Activated effector memory CD4-positive, alpha-beta T cell treated with Interleukin-2 at 50 U/mL for 16 hours (primary cell): Measurements from ENCODE around the gene SART1.
"Not testable (repeated sequence)": the region's sequence is repeated elsewhere in the genome, so short reads cannot be mapped to it uniquely, and the experiment has no call there.

ENCODE experiments used
- DNase-seq: peaks from one replicate; pipeline ENCODE4 v3.0.0-alpha.2; 2020

The SART1 gene

DNA sequence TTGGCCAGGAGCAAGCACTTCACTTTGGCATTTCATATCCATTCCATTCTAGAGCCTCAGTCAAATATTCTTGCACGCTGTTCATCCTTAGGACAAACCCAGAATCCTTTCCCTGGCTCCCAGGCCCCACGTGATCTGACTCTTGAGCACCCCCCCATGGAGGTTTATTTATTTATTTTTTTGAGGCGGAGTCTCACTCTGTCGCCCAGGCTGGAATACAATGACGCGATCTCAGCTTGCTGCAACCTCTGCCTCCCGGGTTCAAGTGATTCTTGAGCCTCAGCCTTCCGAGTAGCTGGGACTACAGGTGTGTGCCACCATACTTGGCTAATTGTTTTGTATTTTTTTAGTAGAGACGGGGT is 29.0 kb upstream of the SART1 start:
- DNase-seq: no peak

DNA sequence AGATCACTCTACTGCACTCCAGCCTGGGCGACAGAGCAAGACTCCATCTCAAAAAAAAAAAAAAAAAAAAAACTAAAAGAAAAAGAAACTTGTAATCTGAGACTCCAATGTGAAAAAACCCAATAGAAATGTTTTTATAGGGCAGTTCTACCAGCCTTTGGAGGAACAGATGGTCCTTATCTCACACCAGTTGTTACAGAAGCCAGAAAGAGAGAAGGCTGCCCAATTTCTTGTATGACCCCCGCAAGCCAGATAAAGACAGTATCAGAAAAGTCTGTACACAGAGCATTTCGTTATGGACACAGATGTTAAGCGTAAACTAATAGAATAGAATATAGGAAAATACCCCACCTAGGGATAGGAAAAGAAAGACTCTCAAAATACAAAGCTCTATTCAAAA is 27.5 kb upstream of the SART1 start:
- DNase-seq: no peak

DNA sequence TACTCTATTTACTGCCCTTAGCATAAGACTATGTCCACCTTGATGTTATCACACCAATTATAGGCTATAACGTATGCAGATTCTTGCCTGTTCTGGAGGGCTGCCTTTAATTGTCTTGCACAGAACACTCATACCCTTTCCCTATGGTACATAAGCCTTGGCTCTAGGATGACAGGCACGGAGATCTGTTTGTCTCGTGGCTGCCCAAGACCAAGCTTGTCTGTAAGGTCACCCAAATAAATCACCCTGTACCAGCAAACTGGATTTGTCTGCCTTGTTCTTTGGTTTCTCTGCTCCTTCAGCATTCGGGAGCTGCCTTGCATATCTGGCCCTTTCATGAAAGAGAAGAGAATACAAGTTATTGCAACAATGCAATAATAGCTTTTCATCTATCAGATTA is 23.8 kb upstream of the SART1 start:
- DNase-seq: no peak

DNA sequence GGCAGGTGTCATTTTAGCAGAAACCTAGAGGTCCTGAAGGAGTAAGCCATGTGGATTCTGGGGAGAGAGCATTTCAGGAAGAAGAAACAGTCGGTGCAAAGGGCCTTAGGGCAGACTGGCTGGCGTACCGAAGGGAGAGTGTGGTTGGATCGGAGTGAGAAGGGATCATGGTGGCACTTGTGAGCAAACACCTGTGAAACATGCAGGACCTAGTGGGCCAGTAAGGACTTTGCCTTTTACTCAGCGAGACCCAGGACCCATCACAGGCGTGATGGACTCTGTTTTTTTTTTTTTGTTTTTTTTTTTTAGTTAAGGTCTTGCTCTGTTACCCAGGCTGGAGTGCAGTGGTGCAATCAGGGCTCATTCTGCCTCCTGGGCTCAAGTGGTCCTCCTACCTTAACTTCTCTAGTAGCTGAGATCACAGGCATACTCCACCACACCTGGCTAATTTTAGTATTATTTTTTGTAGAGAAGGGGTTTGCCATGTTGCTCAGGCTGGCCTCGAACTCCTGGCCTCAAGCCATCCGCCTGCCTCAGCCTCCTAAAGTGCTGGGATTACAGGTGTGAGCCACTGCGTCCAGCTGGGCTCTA is 19.7 kb upstream of the SART1 start:
- no peak for DNase-seq

DNA sequence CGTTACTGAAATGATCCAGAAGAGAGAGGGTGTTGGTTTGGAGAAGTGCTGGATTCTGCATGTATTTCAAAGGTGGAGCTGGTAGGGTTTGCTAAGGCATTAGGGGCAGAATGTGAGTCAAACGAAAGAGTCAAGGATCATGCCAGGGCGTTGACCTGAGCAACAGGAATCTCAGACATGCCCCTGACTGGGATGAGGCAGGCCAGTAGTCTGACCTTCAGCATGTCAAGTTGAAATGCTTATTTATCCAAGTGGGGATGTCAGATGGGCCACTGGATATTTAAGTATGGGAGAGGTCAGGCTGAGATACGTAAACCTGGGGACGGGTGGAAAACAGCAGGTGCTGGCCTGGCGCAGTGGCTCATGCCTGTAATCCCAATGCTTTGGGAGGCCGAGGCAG is 19.0 kb upstream of the SART1 start:
- no peak for DNase-seq

DNA sequence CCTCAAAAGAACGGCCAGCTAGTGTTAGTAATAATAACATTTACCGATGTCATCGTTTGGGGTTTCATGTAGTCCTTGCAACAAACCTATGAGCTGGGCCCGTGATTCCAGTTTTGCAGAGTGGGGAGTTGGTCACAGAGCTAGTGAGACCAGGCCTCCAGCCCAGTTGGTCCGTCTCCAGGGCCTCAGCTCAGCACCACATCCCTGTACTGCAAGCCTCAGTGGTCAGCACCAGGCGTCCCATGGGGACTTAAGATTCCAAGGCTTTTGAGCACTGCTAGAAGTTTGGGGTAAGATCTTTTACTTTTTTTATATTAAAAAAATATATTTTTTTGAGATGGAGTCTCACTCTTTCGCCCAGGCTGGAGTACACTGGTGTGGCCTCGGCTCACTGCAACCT is 17.3 kb upstream of the SART1 start:
- DNase-seq: no peak

DNA sequence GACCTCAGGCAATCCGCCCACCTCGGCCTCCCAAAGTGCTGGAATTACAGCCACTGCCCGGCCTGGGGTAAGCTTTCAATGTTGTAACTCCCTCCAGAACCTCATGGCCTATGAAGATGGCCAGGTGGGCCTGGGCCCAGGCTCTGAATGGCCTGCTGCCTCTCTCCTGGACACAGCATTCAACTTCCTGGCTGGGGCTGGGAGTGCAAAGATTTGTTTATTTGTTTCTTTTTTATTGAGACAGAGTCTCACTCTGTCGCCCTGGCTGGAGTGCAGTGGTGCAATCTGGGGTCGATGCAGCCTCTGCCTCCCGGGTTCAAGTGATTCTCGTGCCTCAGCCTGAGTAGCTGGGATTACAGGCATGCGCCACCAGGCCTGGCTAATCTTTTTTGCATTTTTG is 16.8 kb upstream of the SART1 start:
- no peak for DNase-seq

DNA sequence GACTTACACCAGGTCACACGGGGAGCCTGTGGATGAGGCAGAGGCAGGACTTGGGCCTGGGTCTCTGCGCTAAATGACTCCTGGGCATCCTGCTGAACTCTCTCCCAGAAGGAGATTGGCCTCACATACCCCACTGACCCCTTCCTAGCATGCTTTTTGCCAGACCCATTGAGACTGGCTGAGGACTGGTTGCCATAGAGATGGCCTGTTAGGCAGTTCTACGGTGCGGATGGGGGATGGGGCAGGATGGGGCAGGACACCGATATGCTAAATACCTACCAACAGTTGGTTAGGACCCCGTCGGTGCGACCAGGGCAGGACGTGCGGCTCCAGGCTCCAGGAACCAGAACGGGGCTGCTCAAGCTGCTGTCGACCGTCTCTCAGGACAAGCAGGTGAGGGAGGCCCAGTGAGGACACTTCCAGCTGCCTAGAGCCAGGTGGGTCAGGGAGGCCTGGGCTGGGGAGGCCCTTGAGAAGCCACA is 16.1 kb upstream of the SART1 start, which contains the start of gene TSGA10IP:
Gene TSGA10IP, plus strand, starts transcription at position 51 of the 482 bp plus-strand sequence. Its CDS starts 196 bp downstream, at position 247.
- no peak for DNase-seq

DNA sequence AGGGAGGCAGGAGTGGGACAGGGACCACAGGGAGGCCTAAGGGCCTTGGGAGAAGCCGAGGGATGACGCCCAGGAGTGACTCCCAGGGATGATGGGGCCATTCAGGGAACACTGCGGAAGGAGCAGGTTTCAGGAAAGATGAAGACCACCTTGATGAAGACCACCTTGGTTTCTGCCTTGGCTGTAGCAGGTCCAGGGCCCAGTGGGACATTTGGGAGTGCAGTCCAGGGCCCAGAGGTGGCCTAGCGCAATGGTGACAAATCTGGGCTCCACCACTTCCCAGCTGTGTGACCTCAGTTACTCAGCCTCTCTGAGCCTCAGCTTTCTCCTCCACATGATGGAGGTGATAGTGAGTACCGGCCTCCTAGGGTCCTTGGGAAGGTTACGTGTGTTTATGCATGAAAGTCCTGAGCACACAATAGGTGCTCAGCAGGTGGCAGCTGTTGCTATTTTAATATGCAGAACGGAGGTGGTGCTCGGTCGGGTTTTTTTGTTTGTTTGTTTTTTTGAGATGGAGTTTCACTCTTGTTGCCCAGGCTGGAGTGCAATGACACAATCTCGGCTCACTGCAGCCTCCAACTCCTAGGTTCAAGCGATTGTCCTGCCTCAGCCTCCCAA is 15.5 kb upstream of the SART1 start:
- no peak for DNase-seq

DNA sequence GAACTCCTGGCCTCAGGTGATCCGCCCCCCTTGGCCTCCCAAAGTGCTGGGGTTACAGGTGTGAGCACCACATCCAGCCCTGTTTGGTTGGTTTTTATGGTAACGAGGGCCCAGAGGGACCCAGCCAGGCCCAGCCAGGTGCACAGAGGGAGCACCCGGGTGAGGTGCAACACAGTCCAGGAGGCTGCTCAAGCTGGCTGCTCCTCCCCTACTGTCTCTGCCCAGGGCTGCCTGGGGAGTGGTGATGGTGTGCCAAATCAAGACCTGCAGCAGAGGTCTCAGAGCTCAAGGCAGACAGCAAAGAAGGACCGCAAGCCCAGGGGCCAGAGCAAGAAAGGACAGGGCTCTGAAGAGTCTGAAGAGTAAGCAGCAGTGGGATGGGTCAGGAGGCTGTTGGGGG is 14.9 kb upstream of the SART1 start:
- DNase-seq: no peak

DNA sequence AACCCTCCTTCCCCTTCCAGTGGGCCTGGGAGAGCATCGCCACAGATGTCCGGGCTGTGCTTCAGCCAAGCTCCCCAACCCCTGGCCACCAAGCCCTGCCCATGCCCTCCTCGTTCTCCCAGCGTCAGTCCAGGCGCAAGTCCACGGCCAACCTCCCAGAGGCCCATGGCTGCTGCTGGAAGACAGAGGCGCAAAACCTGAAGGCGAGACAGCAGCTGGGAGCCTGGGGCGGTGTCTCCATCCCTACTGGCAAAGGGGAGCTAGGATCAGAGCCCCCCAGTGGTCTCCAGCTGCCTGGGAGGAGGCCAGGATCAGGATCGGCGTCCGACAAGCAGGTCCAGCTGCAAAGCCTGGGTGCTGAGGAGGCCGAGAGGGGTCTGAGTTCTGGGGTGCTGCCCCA is 14.4 kb upstream of the SART1 start:
- no peak for DNase-seq

DNA sequence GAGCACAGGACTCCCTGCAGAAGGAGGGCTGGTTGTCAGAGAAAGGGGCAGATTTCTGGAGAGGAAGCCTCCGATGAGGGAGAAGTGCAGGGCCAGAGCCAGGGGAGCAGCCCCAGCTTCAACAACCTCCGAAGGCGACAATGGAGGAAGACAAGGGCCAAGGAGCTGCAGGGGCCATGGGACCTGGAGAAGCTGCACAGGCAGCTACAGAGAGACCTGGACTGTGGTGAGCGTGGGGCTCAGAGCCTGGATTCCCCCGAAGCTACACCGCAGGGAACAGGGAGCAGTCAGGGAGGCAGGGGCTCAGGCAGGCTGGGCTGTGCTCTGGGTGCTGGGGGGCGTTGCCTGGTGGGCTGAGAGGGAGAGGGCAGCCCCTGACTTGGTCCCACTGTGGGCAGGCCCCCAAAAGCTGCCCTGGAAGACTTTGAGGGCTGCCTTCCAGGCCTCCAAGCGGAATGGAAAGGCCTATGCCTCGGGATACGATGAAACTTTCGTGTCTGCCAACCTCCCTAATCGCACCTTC is 13.9 kb upstream of the SART1 start:
- no peak for DNase-seq

DNA sequence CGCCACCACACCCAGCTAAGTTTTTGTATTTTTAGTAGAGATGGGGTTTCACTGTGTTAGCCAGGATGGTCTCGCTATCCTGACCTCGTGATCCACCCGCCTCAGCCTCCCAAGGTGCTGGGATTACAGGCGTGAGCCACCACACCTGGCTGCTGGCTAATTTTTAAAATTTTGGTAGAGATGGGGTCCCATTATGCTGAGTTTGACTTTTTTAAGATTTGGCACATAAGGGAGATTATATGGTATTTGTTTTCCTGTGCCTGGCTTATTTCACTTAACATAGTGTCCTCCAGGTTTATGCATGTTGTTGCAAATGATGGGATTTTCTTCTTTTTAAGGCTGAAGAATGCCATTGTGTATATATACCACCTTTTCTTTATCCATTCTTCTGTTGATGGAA is 10.8 kb upstream of the SART1 start:
- DNase-seq: not testable (repeated sequence)

DNA sequence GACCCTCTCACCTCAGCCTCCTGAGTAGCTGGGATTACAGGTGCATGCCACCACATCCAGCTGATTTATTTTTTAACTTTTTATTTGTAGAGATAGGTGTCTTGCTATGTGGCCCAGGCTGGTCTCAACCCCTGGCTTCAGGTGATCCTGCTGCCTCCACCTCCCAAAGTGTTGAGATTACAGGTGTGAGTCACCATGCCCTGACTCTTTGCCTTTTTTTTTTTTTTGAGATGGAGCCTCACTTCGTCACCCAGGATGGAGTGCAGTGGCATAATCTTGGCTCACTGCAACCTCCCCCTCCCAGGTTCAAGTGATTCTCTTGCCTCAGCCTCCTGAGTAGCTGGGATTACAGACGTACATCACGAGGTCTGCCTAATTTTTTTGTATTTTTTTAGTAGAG is 9.9 kb upstream of the SART1 start:
- DNase-seq: not testable (repeated sequence)

DNA sequence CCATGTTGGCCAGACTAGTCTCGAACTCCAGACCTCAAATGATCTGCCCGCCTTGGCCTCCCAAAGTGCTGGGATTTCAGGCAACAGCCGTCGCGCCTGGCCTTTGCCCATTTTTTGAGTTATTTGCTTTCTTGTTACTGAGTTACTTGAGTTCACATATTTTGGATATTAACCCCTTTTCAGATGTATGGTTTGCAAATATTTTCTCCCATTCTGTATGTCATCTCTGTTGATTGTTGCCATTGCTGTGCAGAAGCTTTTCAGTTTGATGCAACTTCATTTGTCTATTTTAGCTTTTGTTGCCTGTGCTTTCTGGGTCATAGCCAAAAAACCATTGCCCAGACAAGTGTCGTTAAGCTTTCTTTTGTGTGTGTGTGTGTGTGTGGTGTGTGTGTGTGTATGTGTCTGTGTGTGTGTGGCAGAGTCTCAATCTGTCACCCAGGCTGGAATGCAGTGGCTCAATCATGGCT is 9.4 kb upstream of the SART1 start:
- DNase-seq: no peak

DNA sequence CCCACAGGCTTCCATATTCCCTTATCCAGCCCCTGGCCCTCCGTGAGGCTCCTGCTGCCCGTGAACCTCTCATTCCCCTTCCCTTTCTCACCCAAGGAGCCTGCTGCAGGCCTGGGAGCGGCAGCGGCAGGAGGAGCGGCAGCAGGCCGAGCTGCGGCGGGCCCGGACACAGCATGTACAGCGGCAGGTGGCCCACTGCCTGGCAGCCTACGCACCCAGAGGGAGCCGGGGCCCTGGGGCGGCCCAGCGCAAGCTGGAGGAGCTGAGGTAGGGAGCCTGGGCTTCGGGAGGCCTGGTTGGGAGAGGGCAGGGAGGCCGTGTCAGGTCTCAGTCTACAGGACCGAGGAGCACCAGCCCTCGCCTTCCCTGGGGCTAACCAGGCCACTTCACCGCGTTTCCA is 8.1 kb upstream of the SART1 start:
- DNase-seq: no peak

DNA sequence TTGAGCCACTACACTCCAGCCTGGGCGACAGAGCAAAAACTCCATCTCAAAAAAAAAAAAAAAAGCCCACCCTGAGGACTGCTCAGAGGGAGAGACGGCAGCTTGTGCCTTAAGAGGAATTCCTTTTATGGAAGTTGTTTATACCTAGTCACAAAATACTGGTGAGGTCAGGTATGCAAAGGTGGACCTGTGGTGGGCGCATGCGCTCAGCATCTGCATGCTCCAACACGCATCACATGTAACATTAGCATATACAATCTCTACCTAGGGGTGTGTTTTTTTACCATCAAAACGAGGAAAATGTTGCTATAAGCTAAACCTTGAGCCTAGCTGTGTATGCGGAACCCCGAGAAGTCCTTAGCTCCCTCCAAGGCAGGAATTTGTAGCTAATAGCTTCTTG is 6.8 kb upstream of the SART1 start:
- no peak for DNase-seq

DNA sequence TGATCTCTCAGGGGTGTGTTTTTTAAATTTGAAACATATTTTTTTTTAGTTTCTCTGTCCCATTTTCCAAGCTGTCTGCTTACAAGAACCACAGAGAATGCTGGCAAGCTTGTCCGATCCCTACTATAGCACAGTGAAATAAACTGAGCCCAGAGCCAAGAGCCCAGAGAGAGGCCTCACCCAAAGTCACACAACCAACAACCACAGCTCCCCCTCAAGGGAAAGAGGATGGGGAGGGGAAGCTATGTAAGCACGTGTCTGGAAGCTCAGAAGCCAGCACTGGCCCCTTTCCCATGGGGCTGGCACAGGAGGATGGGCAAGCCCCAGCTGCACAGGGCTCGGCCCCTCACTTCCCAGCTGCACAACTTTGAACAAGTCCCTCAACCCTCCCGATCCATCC is 3.2 kb upstream of the SART1 start:
- DNase-seq: no peak

DNA sequence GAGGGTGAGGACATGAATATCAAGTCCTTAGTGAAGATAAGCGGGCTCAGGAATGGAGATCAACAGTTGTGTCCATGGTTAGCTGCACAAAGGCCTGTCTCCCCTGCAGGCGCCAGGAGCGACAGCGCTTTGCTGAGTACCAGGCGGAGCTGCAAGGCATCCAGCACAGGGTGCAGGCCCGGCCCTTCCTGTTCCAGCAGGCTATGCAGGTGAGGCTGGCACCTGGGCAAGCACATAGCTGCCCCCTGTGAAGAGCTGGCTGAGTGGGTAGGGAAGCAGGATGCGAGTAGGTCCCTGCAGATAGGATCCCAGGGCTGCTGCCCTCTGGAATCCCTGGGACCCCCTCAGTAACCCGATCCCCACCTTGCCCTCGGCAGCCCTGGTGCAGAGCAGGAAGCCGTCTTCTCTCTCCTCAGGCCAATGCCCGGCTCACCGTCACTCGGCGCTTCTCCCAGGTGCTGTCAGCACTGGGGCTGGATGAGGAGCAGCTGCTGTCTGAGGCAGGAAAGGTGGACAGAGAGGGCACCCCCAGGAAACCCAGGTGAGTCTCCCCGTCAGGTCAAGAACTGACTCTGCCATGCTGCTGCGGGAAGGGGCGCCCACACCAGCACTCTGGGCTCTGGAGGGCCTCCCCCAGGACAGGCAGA is 2.6 kb upstream of the SART1 start:
- DNase-seq: no peak

DNA sequence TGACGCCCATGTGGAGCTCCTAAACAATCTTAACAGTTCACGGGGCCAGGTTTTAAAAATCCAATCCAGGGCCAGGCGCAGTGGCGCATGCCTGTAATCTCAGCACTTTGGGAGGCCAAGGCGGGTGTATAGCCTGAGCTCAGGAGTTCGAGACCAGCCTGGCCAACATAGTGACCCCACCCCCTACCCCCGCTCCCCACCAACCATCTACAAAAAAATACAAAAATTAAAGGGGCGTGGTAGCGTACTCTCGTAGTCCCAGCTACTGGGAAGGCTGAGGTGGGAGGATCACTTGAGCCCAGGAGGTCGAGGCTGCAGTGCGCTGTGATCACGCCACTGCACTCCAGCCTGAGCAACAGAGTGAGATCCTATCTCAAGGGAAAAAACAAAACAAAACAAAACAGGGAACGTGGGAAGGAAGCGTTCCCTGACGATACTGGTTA is 689 bp upstream of the SART1 start:
- no peak for DNase-seq

DNA sequence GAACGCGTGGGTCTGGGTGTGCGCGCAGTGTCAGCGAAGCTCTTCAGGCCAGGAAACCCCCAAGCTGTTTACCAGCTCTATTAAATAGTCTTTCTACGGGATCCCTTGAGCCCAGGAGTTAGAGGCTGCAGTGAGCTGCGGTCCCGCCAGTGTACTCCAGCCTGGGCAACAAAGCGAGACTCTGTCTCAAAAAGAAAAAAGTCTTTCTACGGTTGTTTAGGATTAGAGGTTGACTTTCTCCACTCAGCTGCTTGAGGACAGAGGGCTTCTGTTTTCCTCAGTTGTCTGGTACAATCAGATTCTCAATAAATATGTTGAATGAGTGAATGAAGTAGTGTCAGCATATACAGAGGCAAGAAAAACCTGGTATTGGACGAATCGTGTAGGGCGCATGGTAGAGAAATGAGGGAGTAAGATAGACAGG is 619 bp downstream of the SART1 start:
- no peak for DNase-seq

DNA sequence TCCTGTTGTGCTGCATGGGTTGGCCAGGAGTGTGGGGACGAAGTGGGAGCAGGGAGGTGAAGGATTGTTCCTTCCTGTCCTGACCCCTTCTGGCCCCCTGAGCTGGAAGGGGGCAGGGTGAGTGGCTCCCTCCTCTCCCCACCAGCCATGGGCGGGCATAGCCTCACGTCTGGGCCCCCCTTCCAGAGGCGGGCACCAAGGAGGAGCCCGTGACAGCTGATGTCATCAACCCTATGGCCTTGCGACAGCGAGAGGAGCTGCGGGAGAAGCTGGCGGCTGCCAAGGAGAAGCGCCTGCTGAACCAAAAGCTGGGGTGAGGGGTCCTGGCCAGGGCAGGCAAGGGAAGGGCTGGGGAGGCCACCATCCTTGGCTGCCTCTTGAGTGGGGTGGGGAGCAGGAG is 3.4 kb downstream of the SART1 start:
- DNase-seq: no peak

DNA sequence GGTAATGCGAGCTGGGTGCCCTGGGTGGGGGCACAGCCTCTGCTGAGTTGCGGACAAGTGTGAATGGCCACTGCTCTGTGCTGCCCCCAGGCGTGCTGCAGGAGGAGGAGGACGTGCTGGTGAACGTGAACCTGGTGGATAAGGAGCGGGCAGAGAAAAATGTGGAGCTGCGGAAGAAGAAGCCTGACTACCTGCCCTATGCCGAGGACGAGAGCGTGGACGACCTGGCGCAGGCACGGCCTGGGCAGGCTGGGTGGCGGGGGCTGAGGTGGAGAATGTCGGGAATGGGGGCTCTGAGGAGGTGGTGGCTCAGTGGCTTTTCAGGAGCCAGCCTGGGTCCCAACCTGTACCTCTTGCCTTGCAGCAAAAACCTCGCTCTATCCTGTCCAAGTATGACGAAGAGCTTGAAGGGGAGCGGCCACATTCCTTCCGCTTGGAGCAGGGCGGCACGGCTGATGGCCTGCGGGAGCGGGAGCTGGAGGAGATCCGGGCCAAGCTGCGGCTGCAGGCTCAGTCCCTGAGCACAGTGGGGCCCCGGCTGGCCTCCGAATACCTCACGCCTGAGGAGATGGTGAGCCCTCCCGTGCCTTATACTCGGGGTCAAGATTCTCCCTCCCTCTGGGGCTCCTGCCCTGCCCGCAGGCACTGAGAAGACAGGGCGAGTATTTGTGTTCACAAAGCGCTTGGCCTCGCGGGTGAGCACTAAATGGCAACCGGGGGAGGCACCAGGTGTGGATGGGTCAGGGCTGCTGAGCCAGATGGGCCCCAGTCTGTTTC is 4.6 kb downstream of the SART1 start:
- no peak for DNase-seq
